Neural progenitor cell (in vitro differentiated cells): ENCODE results near the gene DNAH9. TPM values are rescaled to one million over a fixed set of nuclear protein-coding genes. Genes with fewer than 3 reads are reported as not detected.

Experiments
- DNase-seq: peaks from one replicate; pipeline ENCODE4 v3.0.0-alpha.2; 2016; ENCODE audit warnings: low spot score
- H2AFZ ChIP-seq: fragments of 200-600 bp; sonication (generic); replicated peaks from 2 replicates; pipeline ENCODE4 v1.6.1; 2016; ENCODE audit warnings: antibody characterized with exemption
- H3F3A ChIP-seq: fragments of 200-600 bp; sonication (generic); 2 replicates; pipeline ENCODE4 v1.6.1; 2016; ENCODE audit warnings: antibody characterized with exemption, low read depth
- H3K27ac ChIP-seq: fragments of 200-600 bp; sonication (generic); 2 replicates; pipeline ENCODE4 v1.5.1; 2016; ENCODE audit warnings: mild to moderate bottlenecking
- H3K27me3 ChIP-seq: fragments of 200-600 bp; sonication (generic); 2 replicates; pipeline ENCODE4 v1.6.1; 2016; ENCODE audit warnings: mild to moderate bottlenecking, moderate library complexity
- H3K36me3 ChIP-seq: fragments of 200-600 bp; sonication (generic); 2 replicates; pipeline ENCODE4 v1.5.1; 2016
- H3K4me1 ChIP-seq: fragments of 200-600 bp; sonication (generic); 2 replicates; pipeline ENCODE4 v1.6.1; 2016; ENCODE audit warnings: mixed run types
- H3K4me2 ChIP-seq: fragments of 200-600 bp; sonication (generic); 2 replicates; pipeline ENCODE4 v1.6.1; 2016
- H3K4me3 ChIP-seq: fragments of 200-600 bp; sonication (generic); 2 replicates; pipeline ENCODE4 v1.5.1; 2016
- H3K79me2 ChIP-seq: fragments of 200-600 bp; sonication (generic); 2 replicates; pipeline ENCODE4 v1.6.1; 2016; ENCODE audit warnings: low read depth
- H3K9ac ChIP-seq: fragments of 200-600 bp; sonication (generic); 2 replicates; pipeline ENCODE4 v1.6.1; 2016
- H3K9me3 ChIP-seq: fragments of 200-600 bp; sonication (generic); 2 replicates; pipeline ENCODE4 v1.5.1; 2016; ENCODE audit warnings: low read depth
- H4K20me1 ChIP-seq: fragments of 200-600 bp; sonication (generic); 2 replicates; pipeline ENCODE4 v1.6.1; 2016; ENCODE audit warnings: low read depth
- H3K27ac Mint-ChIP-seq: 3 replicates; pipeline ENCODE4 v1.8.0; 2021; ENCODE audit warnings: mixed read lengths
- H3K27me3 Mint-ChIP-seq: 2 replicates; pipeline ENCODE4 v1.8.0; 2022; ENCODE audit warnings: low read depth, mild to moderate bottlenecking, inconsistent platforms, moderate library complexity, mixed read lengths; ENCODE audit not compliant: insufficient read depth
- H3K36me3 Mint-ChIP-seq: 3 replicates; pipeline ENCODE4 v1.8.0; 2021; ENCODE audit warnings: mixed read lengths
- H3K4me1 Mint-ChIP-seq: 3 replicates; pipeline ENCODE4 v1.8.0; 2021; ENCODE audit warnings: mixed read lengths
- H3K4me3 Mint-ChIP-seq: 3 replicates; pipeline ENCODE4 v1.8.0; 2021; ENCODE audit warnings: mild to moderate bottlenecking, moderate library complexity, mixed read lengths
- H3K9me3 Mint-ChIP-seq: 3 replicates; pipeline ENCODE4 v1.8.0; 2020; ENCODE audit warnings: mixed read lengths
- CTCF ChIP-seq: fragments of 200-600 bp; sonication (generic); IDR thresholded peaks from 2 replicates; pipeline ENCODE4 v1.5.1; 2017; ENCODE audit warnings: antibody characterized with exemption, mild to moderate bottlenecking
- EZH2 ChIP-seq: fragments of 200-600 bp; sonication (generic); IDR thresholded peaks from 2 replicates; pipeline ENCODE4 v1.6.1; 2017; ENCODE audit warnings: antibody characterized with exemption, mild to moderate bottlenecking, moderate library complexity
- EZH2phosphoT487 ChIP-seq: fragments of 200-600 bp; sonication (generic); IDR thresholded peaks from 2 replicates; pipeline ENCODE4 v1.6.1; 2017; ENCODE audit warnings: antibody characterized with exemption
- total RNA-seq: library from RNA; depleted of rRNA; stranded (reverse); fragments of >200 nt; gene quantifications from 2 replicates; pipeline ENCODE4 v1.2.3, GENCODE V29; 2015; ENCODE audit warnings: low replicate concordance

The DNAH9 gene
- total RNA-seq, 1 donor from 2014 or later = 1.3 TPM

- H3K9me3 ChIP-seq = no peaks in the 10 kb centered on the region
- H3K4me3 Mint-ChIP-seq = no peak overlapping the region
- H3K27ac Mint-ChIP-seq = no peak overlapping the region
- H3F3A ChIP-seq = no peaks in the 10 kb centered on the region
- no peaks in the 10 kb centered on the region for H3K36me3 Mint-ChIP-seq
- H4K20me1 ChIP-seq = no peaks in the 10 kb centered on the region
- H3K4me3 ChIP-seq = no peak overlapping the region
- no peaks in the 10 kb centered on the region for H3K27me3 Mint-ChIP-seq
- H3K27ac ChIP-seq = no peak overlapping the region
- no peaks in the 10 kb centered on the region for H3K36me3 ChIP-seq
- no peaks in the 10 kb centered on the region for H3K27me3 ChIP-seq
- no peak for DNase-seq
- no peaks in the 10 kb centered on the region for H3K4me1 ChIP-seq
- H2AFZ ChIP-seq = no peak overlapping the region
- no peak for TF ChIP-seq EZH2
- TF ChIP-seq CTCF = no peak
- TF ChIP-seq EZH2phosphoT487 = no peak
- no peaks in the 10 kb centered on the region for H3K9me3 Mint-ChIP-seq
- H3K4me1 Mint-ChIP-seq = peaks cover 5% of the 10 kb centered on the region
- H3K4me2 ChIP-seq = no peak overlapping the region
- H3K9ac ChIP-seq = no peak overlapping the region
- no peaks in the 10 kb centered on the region for H3K79me2 ChIP-seq
These were observed 29.2 kb downstream of the DNAH9 start for GRCh38 chr17:11627301-11627940.

DNA sequence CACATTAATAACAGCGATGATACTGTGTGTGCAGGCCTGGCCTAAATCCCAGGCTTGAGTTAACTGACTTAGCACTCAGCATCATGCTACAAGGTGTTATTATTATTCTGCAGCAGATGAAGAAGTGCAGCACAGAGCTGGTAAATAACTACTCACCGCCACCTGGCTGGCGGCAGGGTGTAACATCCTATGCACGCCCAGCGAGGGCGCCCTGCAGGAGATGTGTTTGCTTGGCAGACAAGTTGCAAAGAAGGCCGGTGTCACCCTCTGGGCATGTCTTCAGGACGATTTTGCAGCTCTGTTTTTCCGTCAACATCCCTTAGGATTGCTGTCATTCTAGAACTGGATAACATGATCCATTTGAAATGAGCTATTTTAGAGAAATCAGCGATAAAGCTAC is 30.1 kb downstream of the DNAH9 start:
- Histone ChIP-seq H3K4me3 (no peak overlapping the region), H3K79me2 (no peaks in the 10 kb centered on the region), H3F3A (no peaks in the 10 kb centered on the region), H3K9ac (no peak overlapping the region), H4K20me1 (no peaks in the 10 kb centered on the region), H2AFZ (no peak overlapping the region), H3K4me2 (no peak overlapping the region), H3K27me3 (no peaks in the 10 kb centered on the region), H3K27ac (no peak overlapping the region), H3K9me3 (no peaks in the 10 kb centered on the region), H3K4me1 (no peaks in the 10 kb centered on the region), H3K36me3 (no peaks in the 10 kb centered on the region)
- peak; percentile 73 for DNase-seq
- no peak overlapping the region for H3K4me3 Mint-ChIP-seq
- H3K9me3 Mint-ChIP-seq = no peaks in the 10 kb centered on the region
- H3K27ac Mint-ChIP-seq = no peak overlapping the region
- H3K27me3 Mint-ChIP-seq = no peaks in the 10 kb centered on the region
- TF ChIP-seq EZH2phosphoT487 (no peak), EZH2 (no peak), CTCF (peak; percentile 70)
- H3K4me1 Mint-ChIP-seq = peaks cover 5% of the 10 kb centered on the region
- no peaks in the 10 kb centered on the region for H3K36me3 Mint-ChIP-seq

DNA sequence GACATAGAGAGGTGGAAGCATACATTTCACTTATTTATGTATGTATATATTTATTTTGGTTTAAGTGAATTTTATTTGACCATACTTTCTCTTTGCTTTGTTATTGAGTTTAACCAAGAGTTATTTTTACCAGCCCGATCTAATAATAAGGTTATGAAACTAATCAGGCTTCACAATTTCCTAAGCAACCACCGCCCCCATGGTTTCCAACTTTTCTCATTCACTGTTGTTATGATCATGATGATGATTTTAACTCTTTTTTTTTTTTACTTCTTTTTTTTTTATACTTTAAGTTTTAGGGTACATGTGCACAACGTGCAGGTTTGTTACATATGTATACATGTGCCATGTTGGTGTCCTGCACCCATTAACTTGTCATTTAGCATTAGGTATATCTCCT is 30.6 kb downstream of the DNAH9 start:
- H4K20me1 ChIP-seq = no peaks in the 10 kb centered on the region
- H3K36me3 ChIP-seq = no peaks in the 10 kb centered on the region
- no peak for TF ChIP-seq CTCF
- TF ChIP-seq EZH2phosphoT487 = no peak
- TF ChIP-seq EZH2 = no peak
- no peak overlapping the region for H3K27ac Mint-ChIP-seq
- H3K4me3 ChIP-seq = no peak overlapping the region
- no peaks in the 10 kb centered on the region for H3K27me3 Mint-ChIP-seq
- no peaks in the 10 kb centered on the region for H3K79me2 ChIP-seq
- no peak overlapping the region for H3K4me3 Mint-ChIP-seq
- peaks cover 5% of the 10 kb centered on the region for H3K4me1 Mint-ChIP-seq
- no peaks in the 10 kb centered on the region for H3K27me3 ChIP-seq
- H3K9me3 ChIP-seq = no peaks in the 10 kb centered on the region
- no peak overlapping the region for H3K4me2 ChIP-seq
- H3F3A ChIP-seq = no peaks in the 10 kb centered on the region
- H3K4me1 ChIP-seq = no peaks in the 10 kb centered on the region
- no peak overlapping the region for H3K9ac ChIP-seq
- H2AFZ ChIP-seq = no peak overlapping the region
- H3K27ac ChIP-seq = no peak overlapping the region
- DNase-seq = no peak
- H3K36me3 Mint-ChIP-seq = no peaks in the 10 kb centered on the region
- H3K9me3 Mint-ChIP-seq = no peaks in the 10 kb centered on the region
